Activated CD4-positive, alpha-beta T cell treated with anti-CD3 and anti-CD28 coated beads for 48 hours (primary cell): ENCODE measurements around the gene TAL1.
"Not testable (repeated sequence)": the region's sequence is repeated elsewhere in the genome, so short reads cannot be mapped to it uniquely, and the experiment has no call there.

Experiments used
- DNase-seq: peaks from one replicate; pipeline ENCODE4 v3.0.0-alpha.2; 2020

The TAL1 gene

GRCh38 chr1:47232187-47232874 is at the start of gene TAL1:
TSS of gene TAL1 (minus strand) at chr1:47232225. CDS start at chr1:47225888, 6,337 bp downstream.
- no peak for DNase-seq

GRCh38 chr1:47280142-47280541 is 48.1 kb upstream of the TAL1 start:
- DNase-seq = no peak

- no peak for DNase-seq
Measured at GRCh38 chr1:47276850-47277249, 44.8 kb upstream of the TAL1 start.

- DNase-seq = not testable (repeated sequence)
Measured at GRCh38 chr1:47275811-47276210, 43.8 kb upstream of the TAL1 start.

- not testable (repeated sequence) for DNase-seq
Measured at GRCh38 chr1:47265529-47265928, 33.5 kb upstream of the TAL1 start.

GRCh38 chr1:47262787-47263413 is 30.9 kb upstream of the TAL1 start:
- DNase-seq = peak; percentile 56

- DNase-seq = no peak
Measured at GRCh38 chr1:47257224-47257623, 25.2 kb upstream of the TAL1 start.

- no peak for DNase-seq
Measured at GRCh38 chr1:47252795-47253194, 20.8 kb upstream of the TAL1 start.

GRCh38 chr1:47252369-47252768 is 20.3 kb upstream of the TAL1 start:
- DNase-seq = no peak

- DNase-seq = no peak
Measured at GRCh38 chr1:47249755-47250154, 17.7 kb upstream of the TAL1 start.

- no peak for DNase-seq
Measured at GRCh38 chr1:47244339-47244862, 12.4 kb upstream of the TAL1 start.

- DNase-seq = no peak
Measured at GRCh38 chr1:47243910-47244309, 11.9 kb upstream of the TAL1 start.

GRCh38 chr1:47241114-47242113 is 9.4 kb upstream of the TAL1 start:
- no peak for DNase-seq

GRCh38 chr1:47238935-47239592 is 7.0 kb upstream of the TAL1 start:
- DNase-seq = no peak

GRCh38 chr1:47235806-47236205 is 3.8 kb upstream of the TAL1 start:
- no peak for DNase-seq

GRCh38 chr1:47235241-47235681 is 3.2 kb upstream of the TAL1 start:
- DNase-seq = no peak

- no peak for DNase-seq
Measured at GRCh38 chr1:47233186-47233585, 1.2 kb upstream of the TAL1 start.

GRCh38 chr1:47231301-47232186 is 481 bp downstream of the TAL1 start:
- DNase-seq = peak; percentile 22

- peak; percentile 35 for DNase-seq
Measured at GRCh38 chr1:47230692-47231300, 1.2 kb downstream of the TAL1 start.

GRCh38 chr1:47229886-47230691 is 1.9 kb downstream of the TAL1 start:
- DNase-seq = no peak
